Stimulated activated CD4-positive, alpha-beta T cell treated with anti-CD3 and anti-CD28 coated beads, Interleukin-4, amount 100 ng/mL, for 1 hour (primary cell): Measurements from ENCODE around the gene VSIG10.

Experiments used
- DNase-seq: peaks from one replicate; pipeline ENCODE4 v3.0.0-alpha.2; 2020

VSIG10 gene

DNA sequence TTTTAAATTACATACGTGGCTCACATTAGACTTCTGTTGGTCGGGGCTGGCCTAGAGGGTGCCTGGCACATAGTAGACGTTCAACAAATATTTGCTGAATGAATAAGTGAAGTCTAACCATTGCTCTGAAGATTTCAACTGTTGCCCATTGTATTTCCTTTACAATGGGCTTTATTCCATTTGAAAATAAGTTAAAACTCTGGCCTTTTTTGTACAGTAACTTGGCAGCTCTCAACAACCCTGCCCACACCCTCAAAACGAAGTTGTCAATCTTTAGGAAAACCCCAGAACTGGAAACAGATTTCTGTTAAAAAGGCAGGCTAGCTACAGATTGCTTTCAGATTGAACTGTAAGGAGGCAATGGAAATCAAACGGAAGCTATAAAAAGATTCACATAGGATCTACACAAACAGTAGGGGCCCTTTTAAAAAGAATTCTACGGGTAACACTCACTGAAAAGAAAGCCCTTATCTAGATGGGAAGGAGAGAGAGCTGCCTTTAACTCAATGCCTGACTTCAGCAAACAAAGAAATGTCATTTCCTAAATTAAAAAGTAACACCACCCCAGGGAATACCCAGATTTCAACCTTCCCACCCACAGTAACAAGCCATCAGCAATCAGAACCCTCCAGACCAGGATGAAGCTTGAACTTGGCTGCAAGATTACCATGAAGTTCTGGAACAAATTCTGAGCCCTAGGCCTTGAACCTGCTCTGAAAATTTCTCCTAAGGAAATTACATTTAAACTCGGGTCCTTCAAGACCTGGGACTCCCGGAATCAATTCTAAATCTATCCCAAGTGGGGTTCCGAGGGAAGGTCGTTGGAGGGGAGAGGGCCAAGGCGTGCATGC is 44.2 kb downstream of the VSIG10 start:
- no peak for DNase-seq

DNA sequence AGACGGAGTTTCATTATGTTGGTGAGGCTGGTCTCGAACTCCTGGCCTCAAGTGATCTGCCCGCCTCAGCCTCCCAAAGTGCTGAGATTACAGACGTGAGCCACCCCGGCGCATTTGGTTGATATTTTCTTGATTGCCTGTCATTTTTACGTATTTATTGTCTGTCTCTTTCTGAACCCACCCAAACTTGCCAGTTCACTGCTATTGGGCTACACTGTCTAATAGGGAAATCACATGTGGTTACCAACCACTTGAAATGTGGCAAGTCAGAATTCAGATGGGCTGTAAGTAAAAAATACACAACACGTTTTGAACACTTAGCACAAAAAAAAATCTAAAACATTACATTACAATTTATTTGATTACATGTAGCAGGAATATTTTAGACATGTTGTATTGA is 44.9 kb downstream of the VSIG10 start:
- DNase-seq = no peak

DNA sequence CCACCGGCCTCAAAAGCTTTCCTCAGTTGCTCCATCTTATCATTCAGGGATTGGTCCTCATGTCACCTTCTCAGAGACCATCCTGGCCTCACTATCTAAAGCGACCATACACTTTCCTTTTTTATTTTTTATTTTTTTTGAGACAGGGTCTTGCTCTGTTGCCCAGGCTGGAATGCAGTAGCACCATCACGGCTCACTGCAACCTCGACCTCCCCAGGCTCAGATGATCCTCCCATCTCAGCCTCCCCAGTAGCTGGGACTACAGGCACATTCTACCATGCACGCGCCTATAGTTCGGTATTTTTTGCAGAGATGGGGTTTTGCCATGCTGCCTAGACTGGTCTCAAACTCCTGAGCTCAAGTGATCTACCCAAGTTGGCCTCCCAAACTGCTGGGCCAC is 45.6 kb downstream of the VSIG10 start:
- no peak for DNase-seq

DNA sequence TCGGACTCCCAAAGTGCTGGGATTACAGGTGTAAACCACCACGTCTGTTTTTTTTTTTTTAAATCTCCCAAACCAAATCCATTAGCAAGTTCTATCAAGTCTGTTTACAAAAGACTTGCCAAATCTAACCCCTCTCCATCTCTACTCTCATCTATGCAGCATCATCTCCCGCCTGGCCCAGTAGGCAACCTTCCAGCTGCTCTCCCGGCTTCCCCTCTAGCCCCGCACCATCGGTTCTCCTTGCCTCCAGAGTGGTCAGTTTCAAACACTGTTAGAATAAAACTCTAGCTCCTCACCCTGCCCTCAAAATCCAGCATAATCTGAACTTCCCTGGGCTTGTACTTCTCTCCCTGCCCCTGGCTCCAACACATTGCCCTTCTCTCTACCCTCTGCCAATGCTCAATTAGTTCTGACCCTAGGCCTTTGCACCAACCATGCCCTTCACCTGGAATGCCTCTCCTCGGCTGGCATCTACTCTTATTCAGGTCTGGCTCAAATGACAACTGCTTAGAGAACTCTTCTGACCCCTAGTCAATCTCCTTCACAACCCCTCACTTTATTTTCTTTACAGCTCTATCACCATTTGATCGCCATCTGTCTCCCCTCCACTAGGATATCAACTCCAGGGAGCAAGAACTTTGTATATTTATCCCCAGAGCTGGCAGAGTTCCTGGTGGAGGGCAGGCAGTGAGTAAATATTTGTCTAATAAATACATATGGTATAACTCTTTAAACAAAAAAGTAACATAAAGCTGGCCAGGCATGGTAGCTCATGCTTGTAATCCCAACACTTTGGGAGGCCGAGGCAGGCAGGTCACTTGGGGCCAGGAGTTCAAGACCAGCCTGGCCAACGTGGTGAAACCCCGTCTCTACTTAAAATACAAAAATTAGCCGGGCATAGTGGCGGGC is 47.7 kb downstream of the VSIG10 start:
- no peak for DNase-seq

DNA sequence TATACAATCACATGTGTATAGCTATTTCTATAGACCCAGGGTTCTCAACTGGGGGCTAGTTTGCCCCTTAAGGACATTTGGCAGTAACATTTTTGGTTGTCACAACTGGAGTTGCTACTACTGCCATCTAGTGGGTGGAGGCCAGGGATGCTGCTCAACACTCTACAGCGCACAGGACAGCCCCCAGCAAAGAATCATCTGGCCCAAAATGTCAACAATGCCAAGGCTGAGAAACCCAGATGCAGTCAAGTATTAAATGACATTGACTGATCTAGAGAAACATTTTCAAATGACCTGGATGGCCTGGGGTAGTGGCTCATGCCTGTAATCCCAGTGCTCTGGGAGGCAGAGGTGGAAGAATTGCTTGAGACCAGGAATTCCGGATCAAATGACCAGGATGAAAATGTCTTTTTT is 48.7 kb downstream of the VSIG10 start:
- peak; percentile 68 for DNase-seq

DNA sequence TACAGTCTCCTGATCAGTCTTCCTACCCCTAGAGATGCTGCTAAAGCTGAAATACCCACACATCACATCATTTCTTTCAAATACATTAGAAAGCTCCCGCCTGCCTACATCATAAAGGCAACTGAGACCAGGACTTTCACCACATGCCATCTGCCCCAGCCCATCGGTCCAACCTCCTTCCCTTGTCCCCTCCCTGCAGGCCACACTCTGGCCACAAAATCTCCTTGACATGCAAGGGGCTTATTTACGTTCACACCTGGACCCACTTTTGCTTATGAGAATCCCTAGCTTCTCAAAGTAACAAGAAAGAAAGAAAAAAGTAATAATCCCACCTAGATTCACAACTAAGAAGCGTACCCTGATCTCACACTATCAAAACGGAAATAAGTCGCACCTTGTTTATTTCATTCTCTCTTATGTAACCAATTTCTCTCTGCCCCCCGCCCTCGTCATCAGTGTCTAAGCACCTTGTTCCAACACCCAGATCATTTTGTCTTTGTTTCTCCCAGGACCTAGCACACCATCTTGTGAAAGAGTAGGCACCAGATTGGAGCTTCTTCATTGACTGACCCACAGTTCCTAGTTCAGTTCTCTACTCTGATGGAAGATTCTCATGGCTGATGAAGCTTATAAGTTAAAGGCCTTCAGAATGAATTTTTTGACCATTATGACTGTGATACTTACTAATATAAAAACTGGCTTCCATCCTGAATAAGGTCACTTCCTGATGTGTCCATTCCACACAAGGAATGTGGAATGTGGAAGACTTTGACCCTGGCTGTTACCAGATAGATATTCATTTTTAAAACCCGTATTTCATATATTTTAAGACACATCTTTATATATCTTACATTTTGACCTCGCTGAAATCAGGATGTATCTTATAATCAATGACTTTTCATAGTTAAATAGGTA is 50.5 kb downstream of the VSIG10 start:
- no peak for DNase-seq

DNA sequence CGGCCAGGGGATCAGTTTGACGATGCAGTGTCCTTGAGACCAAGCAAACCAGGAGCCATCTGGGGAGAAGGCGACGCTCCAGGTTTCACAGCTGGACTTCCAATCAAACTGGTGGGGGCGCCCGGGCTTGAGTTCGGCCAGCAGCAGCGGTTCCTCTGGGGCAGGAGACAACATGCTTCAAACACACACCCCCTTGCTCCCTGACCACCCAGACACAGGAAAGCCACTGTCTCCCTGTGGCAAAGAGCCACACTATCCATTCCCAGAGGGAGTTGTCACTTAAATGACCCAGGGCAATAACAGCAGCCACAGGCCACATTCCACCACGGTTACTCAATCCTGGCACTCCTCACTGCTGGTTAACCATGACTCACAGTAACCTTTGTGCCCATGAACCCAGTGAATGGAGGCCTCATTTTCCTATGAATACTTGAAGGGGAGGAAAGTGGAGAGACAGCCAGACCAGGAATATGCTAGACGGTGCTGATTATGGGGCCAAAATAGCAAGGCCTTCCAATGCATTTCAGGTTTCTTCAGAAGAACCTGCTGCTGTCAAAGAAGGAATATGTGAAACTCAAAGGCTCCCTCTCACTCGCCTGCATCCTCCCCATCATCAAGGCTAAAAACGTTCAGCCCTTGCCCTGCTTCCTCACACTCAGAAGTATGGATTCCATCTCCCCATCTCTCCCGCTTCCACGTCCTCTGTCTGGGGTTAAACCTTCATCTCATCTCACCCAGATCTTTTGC is 51.3 kb downstream of the VSIG10 start:
- DNase-seq = no peak

DNA sequence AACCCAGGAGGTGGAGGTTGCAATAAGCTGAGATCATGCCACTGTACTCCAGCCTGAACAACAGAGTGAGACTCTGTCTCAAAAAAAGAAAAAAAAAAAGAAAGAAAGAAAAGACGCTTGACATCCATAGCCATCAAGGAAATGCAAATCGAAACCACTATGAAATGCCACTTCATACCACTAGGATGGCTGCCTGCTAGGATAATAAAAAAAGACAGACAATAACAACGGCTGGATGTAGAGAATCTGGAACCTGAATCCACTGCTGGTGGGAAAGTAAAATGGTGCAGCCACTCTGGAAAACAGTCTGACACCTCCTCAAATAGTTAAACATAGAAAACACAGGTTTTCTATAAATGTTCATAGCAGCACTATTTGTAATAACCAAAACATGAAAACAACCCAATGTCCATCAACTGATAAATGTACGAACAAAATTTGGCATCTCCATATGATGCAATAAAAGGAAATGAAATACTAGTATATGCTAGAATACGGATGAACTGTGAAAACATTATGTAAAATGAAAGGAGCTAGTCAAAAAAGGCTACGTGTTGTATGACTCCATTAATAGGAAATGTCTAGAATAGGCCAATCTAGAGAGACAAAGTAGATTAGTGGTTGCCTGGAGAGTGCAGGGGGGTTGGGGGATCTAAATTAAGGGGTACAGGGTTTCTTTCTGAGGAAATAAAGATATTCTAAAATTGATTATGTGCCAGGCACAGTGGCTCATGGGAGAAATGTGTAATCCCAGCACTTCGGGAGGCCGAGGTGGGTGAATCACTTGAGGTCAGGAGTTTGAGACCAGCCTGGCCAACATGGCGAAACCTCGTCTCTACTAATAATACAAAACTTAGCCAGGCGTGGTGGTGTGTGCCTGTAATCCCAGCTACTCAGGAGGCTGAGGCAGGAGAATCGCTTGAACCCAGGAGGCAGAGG is 52.6 kb downstream of the VSIG10 start:
- DNase-seq = no peak

DNA sequence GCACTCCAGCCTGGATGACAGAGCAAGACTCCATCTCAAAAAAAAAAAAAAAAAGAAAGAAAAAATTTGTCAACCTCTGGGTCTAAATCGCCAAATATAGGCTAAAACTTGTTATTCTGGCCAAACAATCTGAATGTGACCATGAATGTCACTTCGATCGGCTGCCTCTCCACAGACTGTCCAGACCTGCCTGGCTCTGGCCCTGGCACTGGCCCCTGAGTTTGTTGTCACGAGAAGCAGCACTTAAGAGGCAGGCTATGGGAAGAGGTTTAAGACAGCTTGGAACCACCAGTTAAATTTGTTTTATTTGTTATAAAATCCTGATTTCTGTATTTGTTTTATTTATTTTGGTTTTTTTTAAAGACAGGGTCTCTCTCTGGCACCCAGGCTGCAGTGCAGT is 57.4 kb downstream of the VSIG10 start:
- DNase-seq = no peak

DNA sequence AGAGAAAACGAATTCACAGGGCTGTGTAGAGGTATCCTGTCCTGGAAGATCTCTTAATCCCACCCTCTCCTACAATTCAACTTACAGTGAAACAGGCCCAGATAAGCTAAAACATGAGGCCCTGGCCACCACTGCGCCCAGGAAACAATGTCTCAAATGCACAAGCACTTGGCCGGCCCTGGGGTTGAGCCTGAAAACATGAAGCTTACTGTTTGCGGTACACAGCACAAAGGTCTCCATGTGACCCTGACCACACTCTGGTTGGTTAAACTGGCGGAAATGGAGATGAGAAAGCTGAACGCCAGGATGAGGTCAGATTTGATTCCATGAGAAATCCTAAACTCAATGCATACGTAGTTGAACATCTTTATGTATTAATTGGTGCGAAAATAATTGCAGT is 59.2 kb downstream of the VSIG10 start:
- no peak for DNase-seq

DNA sequence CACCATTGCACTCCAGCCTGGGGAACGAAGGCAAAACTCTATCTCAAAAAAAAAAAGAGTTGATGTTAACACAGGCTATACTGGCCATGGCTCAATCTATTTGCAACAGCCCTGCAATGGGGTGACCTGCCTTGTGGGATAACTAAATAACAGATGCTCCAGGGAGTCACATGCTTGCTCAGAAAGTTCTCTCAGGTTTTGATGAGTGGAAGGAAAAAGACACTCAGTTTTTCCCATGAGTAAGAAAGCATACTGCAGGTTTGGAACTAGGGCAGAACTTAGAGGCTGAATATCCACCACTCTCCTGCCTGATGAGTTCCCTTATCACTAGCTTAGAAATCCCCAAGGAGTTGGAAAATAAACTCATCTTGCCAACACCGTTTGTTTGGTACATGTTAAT is 59.7 kb downstream of the VSIG10 start:
- DNase-seq = no peak

DNA sequence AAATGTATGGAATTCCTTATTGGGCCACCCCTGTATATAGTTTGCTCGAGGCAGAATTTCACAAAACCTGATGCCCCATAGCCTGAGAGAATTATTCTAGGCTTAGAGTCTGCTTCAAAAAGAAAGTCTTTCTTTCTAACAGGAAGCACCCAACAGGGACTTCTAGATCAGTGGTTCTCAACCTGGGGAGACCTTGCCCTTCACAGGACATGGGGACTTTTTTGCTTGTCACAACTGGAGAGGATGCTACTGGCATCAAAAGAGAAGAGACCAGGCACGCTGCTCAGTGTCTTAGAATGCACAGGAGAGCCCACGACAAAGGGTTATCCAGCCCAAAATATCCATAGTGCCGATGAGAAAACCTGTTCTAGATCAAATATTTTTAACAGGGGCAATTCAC is 61.7 kb downstream of the VSIG10 start:
- no peak for DNase-seq

DNA sequence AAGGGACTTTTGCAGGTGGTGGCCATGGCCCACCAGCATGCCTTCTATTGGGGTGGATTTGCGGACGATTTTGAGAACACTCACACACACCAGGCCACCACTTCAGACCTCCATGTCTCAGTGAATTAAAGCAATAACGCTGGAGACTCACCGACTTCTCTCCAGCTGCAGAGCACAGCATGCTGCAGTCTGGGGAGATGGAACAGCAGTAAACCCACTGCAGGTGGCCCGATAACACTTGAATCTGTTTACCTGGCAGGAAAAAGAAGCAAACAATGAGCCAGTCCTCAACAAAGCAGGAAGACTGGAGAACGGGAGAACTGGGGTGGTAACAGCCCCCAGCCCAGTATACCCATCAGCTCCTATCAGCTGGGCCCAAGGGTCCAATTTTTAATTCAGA is 65.7 kb downstream of the VSIG10 start:
- DNase-seq = no peak

DNA sequence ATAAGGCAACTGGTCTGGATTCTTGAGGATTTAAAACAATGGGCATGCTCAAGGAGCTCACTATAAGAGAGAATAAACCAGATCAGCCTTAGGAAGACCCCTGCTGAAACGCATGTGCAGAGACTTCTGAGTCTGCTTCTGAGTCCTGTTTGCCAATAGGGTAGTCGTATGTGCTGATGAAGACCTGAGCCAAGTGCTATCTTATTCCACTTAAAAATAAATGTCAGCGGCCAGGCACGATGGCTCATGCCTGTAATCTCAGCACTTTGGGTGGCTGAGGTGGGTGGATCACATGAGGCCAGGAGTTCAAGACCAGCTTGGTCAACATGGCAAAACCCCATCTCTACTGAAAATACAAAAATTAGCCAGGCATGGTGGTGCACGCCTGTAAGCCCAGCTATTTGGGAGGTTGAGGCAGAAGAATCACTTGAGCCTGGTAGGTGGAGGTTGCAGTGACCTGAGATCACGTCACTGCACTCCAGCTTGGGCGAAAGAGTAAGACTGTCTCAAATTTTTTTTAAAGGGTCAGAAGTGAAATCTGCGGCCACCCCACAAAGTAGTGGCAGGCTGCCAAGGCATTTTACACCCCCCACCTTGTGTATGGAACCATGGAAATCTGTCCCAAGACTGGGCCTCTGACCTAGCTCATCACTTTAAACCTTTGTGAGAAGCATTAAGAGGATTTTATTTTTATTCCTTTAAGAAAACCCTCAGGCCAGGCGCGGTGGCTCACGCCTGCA is 67.0 kb downstream of the VSIG10 start:
- no peak for DNase-seq

DNA sequence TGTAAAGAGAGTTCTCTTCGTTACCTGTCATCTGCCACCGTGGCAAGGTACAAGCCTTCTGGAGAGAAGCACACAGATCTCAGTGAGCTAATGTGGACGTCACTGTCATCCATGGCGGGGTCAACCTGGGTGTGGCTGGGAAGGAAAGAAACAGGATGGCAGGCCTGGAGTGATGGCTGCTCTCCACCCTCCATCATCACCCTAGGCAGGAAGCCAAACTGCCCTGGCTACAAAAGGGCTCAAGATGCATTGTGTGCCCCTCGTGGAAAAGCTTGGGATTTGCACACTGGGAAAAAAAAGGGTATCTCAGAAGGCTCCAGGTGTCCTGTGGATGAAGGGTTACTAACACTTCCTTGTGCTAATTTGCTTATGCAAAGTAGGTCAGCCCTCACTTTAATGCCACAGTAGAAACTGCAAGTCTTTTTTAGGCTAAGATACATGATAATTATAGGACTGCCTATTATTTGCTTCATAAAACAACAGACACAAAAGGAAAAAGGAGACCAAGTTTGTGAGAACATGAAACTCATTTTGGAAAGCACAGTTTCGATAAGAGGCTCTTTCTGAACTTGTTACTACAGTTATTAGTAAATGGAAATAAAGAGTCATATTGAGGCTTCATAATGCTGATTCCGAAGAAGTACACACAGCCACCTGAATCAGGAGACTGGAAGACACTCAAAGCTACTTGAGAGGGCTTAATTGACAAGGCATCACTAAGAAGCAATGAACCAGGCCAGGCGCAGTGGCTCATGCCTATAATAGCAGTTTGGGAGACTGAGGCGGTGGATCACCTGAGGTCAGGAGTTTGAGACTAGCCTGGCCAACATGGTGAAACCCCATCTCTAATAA is 68.4 kb downstream of the VSIG10 start:
- peak; percentile 9 for DNase-seq

DNA sequence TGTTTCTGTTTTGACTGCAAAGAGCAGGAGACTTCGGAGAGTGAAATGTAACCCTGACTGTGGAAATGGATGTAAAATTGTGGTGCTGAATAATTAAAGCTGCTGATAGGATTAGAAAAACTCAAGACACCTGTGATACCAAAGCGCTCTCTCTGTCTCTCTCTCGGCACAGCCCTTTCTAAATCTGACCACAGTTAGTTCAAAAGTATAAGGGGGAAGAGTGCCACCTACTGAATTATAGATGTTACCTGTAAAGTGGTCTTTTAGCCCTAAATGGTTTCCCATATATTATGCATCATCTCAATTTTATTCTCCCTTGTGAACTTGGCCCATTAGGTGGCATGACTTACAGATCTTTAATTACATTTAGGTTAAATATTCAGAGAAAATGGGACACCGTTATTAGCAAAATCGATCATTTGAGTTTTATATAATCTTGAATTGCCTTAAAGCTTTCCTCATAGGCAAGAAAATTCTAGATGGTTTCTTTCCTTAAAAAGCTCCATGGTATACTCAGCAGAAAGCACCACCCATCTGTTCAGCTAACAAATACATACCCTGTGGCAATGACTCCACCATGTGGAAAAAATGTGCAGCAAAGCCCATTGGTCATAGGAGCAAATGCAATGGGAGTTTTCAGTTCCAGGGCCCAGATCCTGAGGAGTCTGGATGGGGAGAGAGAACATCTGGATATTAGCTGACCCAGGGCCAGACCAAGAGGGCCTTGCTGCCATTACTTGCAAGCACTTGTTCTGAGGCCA is 69.2 kb downstream of the VSIG10 start:
- no peak for DNase-seq

DNA sequence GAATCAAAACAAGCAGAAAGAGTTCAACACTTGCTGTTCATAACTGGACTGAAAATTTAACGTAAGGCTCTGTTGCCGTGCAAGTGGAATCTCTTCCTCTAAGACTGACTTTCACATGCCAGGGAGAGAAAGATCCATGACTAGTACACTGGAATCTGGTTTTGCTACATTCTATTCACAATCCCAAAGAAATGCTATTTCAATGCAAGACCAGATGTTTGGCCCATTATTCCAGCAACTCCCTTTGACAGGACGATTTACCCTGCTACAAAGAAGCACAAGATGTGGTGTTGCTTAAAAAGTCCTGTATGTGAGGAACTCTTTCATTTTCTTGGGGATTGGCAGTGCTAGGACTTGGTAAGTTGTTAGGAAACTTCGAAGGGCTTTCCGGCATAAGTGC is 69.9 kb downstream of the VSIG10 start:
- DNase-seq = no peak

DNA sequence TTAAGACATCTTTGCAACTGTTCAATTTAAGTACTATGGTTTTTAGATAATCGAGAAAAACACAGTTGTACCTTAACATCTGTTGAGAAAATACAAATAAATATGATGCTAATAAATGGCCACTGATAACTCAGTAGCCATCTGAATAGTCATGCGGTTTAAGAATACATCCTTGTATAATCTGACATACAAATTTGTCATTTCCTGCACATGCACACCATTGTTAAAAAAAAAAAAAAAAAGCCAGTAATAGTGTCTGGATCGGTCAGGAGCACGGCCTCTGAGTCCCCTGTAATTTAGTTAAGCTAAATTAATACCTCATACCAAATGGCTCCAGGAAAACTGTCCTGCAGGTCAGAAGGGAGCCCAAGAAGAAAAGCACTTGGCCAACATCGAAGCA is 70.5 kb downstream of the VSIG10 start:
- DNase-seq = no peak

DNA sequence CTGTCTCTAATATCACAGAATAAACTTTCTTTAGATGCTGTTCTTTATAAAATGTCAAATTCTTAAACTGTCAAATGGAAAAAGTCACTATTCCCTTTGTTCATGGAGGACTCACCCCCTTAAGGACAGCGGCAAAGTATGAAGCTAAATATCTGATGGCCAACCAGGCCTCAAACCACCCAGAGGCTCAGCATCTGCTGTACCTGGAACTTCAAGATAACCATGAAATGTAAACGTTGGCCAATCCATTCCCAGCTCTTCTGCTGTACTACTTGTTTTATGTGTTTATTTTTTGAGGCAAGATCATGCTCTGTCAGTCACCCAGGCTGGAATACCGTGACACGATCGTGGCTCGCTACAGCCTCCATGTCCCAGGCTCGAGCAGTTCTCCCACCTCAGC is 71.6 kb downstream of the VSIG10 start:
- DNase-seq = no peak
